ENCODE measurements around the gene TLCD1.

Gene TLCD1

DNA sequence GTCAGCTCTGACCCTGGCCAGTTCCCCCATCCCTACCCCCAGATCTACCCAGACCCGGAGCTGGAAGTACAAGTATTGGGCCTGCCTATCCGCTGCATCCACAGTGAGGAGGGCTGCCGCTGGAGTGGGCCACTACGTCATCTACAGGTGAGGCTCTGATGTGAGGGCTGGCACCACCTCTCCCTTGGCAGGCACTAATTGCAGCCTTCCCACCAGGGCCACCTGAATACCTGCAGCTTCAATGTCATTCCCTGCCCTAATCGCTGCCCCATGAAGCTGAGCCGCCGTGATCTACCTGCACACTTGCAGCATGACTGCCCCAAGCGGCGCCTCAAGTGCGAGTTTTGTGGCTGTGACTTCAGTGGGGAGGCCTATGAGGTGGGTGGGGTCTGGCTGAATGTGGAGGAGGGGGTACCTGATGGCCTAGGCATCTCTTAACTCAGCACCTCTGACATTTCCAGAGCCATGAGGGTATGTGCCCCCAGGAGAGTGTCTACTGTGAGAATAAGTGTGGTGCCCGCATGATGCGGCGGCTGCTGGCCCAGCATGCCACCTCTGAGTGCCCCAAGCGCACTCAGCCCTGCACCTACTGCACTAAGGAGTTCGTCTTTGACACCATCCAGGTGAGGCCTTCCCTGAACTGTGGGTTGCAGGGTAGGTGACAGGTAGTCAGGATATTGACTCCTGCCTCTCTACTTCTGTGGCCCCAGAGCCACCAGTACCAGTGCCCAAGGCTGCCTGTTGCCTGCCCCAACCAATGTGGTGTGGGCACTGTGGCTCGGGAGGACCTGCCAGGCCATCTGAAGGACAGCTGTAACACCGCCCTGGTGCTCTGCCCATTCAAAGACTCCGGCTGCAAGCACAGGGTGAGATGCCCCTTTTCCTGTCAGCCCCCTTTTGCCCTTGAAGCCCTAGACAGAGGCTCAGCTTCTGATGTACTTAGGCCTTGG is 22.0 kb upstream of the TLCD1 start:
- in situ Hi-C loops (cut with HindIII; ENCODE audit: low pct_ligation_motif_present, low pct_unique_long_range_greater_than_20kb, low sequenced_read_pairs) = no loop called here
- DNase-seq = no peak

DNA sequence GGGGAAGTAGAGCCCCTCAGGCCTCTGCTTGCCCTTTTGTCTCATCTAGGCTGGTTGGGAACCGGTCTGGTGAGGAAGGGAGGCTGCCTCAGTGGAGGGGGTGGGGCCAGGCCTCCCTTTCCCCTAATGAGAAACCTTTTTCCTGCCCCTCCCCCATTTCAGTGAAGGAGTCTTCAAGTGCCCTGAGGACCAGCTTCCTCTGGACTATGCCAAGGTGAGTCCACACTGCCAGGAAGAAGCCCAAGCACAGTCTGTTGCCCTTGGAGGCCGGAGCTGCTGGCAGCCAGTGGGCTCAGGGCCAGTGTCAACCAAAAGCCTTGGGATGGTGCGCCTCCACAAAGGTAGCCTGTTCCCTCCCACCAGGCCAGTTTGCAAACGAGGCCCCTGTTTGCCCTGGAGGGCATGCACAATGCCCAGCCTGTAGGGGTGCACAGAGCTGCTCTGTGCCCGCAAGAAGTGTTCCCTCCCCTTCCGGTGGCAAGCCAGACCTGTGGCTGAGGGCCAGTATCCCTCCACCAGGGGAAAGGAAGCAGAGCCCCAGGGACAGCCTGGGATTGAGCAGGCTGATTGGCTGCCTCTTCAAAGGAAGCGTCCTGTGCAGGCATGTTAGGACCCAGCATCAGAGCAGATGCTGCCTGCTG is 21.1 kb upstream of the TLCD1 start:
- in situ Hi-C loops (cut with HindIII; ENCODE audit: low pct_ligation_motif_present, low pct_unique_long_range_greater_than_20kb, low sequenced_read_pairs) = no loop called here
- no peak for DNase-seq

DNA sequence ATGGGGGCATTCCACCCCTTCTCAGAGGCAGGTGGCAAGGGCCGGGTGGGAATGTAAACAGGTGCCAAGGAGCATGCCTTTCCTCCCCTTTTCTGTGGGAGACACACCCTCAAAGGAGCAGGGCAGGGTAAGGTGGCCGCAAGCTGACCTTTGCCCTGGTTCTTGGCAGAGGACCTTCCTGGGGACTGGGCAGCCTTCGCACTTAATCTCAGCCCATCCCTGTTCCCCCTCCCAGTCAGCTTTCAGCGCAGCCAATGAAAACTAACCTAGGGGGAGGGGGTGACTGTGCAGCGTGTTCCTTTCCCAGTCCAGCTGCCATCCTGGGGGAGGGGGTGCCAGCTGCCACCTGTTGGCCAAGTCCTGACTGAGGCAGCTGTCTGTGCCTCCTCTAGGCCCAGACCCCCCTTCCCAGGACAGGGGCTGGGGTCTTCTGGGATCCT is 20.6 kb upstream of the TLCD1 start:
- in situ Hi-C loops (cut with HindIII; ENCODE audit: low pct_ligation_motif_present, low pct_unique_long_range_greater_than_20kb, low sequenced_read_pairs) = no loop called here
- no peak for DNase-seq

DNA sequence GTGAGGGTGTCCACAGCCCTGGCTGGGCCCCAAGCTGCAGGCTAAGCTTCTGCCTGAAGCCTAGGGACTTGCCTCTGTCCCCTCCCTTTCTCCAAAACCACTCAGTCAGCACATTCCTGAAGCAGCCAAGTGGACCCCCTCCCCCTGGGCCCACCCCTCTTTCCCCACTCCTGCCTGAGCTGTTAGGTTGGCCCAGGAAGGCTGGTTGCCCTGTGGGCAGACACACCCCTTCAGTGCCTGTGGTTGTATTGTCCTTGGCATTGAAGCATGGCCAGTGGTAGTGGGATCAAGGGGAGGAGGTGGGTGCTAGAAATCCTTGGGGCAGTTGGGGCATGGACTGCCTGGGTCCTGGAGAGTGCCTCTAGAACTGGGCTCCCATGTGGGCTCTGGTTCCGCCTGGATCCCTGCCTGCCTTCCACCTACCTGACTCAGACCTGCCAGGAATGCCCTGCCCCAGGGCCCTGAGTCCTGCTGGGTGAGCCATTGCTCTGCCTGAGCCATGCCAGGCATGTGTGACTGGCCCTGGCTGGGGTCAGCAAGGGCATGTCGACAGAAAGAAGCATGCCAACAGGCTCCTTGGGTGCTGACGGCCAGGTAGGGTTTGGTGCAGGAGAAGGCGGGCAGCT is 19.9 kb upstream of the TLCD1 start:
- DNase-seq = peak; percentile 61
- in situ Hi-C loops (cut with HindIII; ENCODE audit: low pct_ligation_motif_present, low pct_unique_long_range_greater_than_20kb, low sequenced_read_pairs) = no loop called here

DNA sequence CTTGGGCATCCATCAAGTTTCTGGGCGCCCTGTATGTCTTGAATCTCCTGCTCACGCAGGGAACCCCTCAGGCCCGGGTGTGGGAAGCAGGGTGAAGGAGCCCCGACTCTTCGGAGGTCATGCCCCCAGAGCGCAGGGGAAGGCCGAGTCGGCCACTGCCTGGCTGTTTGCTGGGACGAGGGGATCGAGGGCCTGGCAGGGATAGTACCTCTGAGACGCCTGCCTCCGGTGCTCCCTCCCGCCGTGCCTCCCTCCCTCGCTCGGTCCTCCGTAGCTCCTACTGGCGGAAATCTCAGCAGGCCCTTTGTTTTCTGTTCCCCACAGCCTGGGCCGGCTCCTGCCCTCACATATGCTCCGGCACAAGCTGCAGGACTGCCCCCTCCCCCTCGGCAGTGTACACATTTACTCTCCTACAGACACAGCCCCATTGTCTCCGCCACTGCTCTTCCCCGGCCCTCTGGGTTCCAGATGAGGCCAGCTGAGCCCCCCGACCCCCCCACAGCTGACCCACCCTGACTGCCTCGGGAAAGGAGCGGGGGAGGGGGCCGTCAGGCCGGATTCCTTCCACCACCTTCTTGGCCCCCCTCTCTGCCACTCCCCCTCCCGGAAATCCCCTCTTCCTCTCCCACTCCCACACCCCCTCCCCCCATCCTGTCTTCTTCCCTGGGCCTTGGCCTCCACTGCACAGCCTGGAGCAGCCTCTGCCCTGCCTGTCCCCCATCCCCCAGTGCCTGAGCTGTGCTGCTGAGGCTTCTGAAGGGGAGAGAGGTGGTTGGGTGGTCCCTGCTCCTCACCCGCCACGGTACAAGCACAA is 19.1 kb upstream of the TLCD1 start:
- in situ Hi-C loops (cut with HindIII; ENCODE audit: low pct_ligation_motif_present, low pct_unique_long_range_greater_than_20kb, low sequenced_read_pairs) = no loop called here
- peak; percentile 41 for DNase-seq

DNA sequence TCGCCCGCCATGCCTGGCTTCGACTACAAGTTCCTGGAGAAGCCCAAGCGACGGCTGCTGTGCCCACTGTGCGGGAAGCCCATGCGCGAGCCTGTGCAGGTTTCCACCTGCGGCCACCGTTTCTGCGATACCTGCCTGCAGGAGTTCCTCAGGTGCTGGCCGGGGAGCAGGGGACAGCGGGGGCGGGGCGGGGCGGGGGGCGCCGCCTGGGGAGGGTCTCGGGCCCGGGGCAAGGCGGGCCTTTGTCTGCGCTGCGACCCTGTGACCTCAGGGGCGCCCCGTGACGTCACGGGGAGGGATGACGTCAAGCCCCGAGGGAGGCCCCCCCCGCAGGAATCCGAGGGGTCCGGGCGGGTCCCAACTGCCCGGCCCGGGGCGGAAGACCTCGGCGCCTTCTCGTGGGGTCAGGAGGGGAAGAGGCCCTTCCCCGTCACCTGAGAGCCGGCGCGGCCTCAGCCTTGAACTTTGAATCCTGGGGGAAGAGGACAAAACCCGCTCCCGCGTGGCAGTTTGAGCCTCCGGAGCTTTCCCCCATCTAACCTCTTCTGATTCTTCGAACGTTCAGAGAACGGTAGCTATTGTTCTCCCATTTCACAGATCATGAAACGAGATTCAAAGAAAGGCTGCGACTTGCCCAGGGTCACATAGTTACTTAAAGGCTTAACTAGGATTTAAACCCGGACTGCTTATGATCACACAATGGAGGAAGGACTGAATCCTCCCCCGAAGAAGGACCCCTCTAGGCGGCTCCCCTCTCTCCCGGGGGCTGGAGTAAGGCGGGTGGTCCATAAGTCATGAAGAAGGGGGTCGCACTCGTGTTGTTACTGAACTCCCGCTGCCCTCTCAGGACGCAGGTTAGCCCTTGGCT is 18.3 kb upstream of the TLCD1 start:
- DNase-seq = peak; percentile 54
- in situ Hi-C loops (cut with HindIII; ENCODE audit: low pct_ligation_motif_present, low pct_unique_long_range_greater_than_20kb, low sequenced_read_pairs) = no loop called here

DNA sequence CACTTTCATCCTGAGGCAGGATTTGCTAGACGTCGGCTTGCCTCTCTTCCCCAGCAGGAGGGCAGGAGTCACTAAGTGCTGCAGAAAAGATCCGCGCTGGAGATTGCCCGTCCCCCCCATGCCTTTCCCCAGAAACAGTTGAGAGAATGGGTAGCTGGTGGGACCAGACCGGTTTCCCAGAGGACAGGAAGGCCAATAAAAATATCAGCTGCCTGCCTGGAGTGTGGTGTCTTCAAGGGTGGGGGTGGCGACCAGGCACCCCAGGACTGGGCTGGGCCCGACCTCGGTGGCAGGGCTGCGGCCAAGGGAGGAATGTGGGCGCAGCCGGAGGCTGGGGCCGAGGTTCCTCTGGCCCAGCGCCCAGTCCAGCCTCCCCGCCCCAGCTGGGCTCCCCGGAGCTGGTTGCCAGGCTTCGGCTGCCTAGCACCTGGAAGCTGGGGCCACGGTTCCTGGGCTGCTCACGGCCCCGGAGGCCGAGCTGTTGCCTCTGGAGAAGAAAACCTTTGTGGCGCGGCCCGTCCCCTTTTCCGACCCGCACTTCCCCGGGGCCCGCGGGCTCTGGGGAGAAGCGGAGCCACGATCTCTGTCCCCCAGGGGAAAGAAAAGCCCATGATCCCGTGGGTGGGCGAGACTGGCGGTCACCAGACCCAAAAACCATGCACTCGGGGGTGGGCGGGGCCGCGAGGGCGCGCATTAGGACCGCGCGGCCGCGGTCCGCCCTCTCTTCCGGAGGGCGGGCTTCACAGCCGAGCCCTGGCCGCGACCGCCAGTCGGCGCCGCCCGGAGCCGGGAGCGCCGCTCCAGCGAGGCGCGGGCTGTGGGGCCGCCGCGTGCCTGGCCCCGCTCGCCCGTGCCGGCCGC is 17.4 kb upstream of the TLCD1 start, which contains the start of gene TRAF4:
TSS of gene TRAF4 (plus strand) at position 769 of the 861 bp plus-strand sequence. CDS start 102 bp downstream, outside the sequence.
- in situ Hi-C loops (cut with HindIII; ENCODE audit: low pct_ligation_motif_present, low pct_unique_long_range_greater_than_20kb, low sequenced_read_pairs) = no loop called here
- peak; percentile 92 for DNase-seq

DNA sequence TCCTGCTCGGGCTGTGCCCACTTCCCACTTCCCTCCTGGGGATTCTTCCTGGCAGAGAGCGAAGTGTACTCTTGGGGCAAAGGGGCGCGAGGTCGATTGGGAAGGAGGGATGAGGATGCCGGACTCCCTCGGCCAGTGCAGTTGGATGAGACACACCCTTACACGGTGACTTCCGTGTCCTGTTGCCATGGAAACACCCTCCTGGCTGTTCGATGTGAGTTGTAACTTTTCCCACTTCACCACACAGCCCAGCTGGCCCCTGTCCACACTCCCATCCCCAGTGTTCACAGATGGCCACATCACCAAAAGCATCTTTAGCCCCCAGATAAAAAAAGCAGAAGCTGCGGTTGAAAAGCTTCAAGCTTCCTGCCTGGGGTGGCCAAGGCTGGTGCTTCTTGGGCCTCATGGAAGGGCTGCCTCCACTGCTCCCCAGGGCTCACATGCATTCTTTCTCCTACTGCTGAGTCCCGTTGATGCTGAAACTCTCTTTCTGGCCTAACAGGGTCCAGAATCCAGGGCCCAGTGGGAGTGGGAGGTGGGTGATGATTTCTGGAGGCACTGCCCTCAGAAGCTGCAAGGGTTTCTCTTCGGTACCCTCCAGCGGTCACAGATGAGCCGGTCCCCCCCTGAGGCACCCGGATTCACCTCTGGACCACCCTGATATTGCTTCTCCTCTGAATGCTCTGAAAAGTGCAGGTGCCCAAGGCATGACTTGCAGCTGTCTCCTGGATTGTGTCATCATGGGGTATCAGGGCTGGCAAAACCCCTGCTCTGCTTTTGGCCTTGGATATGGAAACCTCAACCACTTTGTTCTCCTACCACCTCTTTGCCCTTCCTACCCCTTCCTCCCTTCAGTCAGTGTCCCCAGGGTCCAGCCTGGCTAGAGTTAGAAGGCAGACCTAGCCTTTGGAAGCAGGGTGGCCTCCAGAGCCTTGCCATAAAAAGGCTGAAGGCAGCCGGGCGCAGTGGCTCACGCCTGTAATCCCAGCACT is 15.6 kb upstream of the TLCD1 start:
- in situ Hi-C loops (cut with HindIII; ENCODE audit: low pct_ligation_motif_present, low pct_unique_long_range_greater_than_20kb, low sequenced_read_pairs) = no loop called here
- no peak for DNase-seq

DNA sequence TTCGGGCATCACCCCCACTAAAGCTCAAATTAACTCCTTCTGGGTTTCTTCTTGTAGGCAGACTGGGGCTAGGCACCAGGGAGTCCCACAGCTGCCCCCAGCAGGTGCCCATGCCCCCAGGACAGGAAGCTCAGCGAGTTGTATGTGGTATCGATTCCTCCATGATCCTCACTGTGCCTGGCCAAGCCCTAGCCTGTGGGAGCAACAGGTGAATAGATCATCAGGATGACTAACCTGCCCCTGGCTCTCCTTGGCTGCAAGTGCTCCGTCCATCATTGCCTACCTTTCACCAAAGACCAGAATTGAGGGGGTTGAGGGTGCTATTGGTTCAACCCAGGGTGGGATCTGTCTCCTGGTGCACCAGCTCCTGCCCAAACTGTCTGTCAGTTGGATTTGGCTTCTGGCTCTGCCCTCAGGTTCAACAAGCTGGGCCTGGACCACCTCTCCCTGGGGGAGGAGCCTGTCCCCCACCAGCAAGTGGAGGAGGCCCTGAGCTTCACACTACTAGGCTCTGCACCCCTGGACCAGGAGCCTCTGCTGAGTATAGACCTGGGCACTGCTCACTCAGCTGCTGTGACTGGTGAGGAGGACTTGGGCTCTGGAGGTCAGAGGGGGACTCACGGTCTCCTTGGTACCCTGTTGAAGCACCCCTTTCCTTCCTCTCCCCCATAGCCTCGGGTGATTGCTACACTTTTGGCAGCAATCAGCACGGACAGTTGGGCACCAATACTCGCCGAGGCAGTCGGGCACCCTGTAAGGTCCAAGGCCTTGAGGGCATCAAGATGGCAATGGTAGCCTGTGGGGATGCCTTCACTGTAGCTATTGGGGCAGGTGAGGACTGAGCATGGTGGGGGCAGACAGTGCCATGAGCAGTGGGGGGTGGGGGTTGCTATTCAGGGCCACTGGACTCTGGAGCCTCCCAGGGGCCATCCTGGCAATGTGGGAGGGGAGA is 14.6 kb upstream of the TLCD1 start:
- in situ Hi-C loops (cut with HindIII; ENCODE audit: low pct_ligation_motif_present, low pct_unique_long_range_greater_than_20kb, low sequenced_read_pairs) = no loop called here

DNA sequence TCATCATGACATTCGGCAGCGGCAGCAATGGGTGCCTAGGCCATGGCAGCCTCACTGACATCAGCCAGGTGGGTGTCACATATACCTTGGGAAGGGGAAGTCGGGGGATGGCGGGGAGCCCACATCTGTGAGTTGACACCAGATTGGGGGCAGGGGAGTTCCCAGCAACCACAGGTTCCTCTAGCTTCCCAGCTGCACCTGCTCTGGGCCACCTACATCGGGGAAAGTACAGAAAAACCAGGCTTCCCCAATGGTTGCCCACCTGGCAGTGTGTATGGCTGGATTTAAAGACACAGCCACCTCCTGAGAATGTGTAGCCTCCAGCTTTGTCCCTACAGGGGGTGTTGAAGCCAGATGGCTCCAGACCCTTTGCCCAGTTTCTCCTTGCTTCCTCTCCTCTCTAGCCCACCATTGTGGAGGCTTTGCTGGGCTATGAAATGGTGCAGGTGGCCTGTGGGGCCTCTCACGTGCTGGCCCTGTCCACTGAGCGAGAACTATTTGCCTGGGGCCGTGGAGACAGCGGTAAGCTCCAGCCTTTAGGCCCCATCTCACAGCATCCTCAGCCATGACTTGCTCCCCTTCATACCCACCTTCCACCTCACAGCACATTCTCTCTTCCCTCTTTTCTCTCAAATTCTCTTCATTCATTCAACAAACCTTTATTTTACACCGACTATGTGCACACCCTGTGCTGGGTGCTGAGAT is 12.8 kb upstream of the TLCD1 start:
- DNase-seq = no peak
- in situ Hi-C loops (cut with HindIII; ENCODE audit: low pct_ligation_motif_present, low pct_unique_long_range_greater_than_20kb, low sequenced_read_pairs) = no loop called here

More for the DNA sequence above, 14.6 kb upstream of the TLCD1 start:
- no peak for DNase-seq

DNA sequence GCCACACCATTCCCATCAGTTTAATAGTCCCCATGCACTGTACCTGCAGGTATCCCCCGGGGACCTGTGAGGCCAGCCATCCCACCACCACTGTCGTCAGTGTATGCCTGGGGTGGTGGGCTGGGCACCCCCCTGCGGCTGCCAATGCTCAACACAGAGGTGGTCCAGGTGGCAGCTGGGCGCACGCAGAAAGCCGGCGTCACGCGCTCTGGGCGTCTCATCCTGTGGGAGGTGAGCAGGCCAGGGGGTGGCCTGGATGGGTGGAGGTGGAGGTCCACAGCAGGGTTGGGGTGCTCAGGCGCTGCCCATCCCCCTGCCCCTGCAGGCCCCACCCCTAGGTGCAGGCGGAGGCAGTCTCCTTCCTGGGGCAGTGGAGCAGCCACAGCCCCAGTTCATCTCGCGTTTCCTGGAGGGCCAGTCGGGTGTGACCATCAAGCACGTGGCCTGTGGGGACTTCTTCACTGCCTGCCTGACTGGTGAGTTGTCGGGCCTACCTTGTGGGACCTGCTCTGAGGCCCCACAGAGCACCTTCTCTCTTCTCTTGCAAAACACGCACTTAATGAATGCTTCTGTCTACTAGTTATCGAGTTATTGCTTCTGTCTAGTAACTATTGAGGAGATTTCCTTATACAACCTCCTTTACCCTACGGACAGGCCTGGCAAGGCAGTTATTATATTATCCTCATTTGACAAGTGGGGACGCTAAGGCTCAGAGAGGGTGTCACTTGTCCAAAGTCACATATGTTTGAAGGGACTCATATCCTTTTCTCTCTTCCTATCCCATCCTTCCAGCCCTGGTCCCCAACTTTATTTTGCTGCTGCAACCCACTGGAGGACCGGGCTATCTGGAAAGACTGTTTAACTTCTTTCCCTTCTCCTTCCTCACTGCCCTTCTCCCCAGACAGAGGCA is 12.0 kb upstream of the TLCD1 start:
- in situ Hi-C loops (cut with HindIII; ENCODE audit: low pct_ligation_motif_present, low pct_unique_long_range_greater_than_20kb, low sequenced_read_pairs) = no loop called here

DNA sequence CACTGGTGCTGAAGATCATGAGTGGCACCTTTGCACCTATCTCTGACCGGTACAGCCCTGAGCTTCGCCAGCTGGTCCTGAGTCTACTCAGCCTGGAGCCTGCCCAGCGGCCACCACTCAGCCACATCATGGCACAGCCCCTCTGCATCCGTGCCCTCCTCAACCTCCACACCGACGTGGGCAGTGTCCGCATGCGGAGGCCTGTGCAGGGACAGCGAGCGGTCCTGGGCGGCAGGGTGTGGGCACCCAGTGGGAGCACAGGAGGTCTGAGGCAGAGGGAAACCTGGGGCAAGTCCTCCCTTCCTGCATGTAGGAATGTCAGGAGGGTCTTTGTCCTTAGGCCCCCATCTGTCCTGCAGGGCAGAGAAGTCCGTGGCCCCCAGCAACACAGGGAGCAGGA is 11.3 kb upstream of the TLCD1 start:
- in situ Hi-C loops (cut with HindIII; ENCODE audit: low pct_ligation_motif_present, low pct_unique_long_range_greater_than_20kb, low sequenced_read_pairs) = no loop called here
- DNase-seq = no peak

More for the DNA sequence above, 12.0 kb upstream of the TLCD1 start:
- DNase-seq = no peak

Data from ACHN (cell line).